C4-2B (cell line): Measurements from ENCODE around the gene HMGXB3.

Experiments used
- CTCF ChIP-seq: fragments of 450-650 bp; conservative IDR thresholded peaks from 2 replicates; pipeline ENCODE4 v1.5.1; 2017; ENCODE audit warnings: mild to moderate bottlenecking
- ZFX ChIP-seq: fragments of 450-650 bp; IDR thresholded peaks from 2 replicates; pipeline ENCODE4 v1.6.1; 2017

DNA sequence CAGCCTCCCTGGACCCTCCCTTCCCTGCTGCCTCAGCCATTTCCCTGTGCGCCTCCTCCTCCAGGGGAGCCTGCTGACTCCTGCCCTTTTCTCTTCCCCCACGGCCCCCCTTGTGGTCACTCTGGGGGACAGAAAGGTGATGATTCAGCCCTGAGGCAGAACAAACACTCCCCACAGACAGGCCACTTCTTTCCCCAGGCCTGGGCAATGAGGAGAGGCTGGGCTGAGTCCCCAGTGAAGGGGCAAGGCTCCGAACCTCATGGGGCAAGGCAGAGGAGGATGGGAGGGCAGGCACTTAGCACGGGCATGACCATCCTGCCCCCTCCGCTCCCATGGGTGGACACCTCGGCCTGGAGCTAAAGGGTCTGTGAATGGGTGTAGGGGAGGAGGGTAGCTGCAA, 64.8 kb downstream of the HMGXB3 start:
- no peak for TF ChIP-seq CTCF
- TF ChIP-seq ZFX: no peak
